NCI-H1436 (cell line): ENCODE results near the gene ARSB.
A peak's percentile ranks its signal among the peaks of the same experiment; 100 is the strongest.

Experiments
- DNase-seq: peaks from one replicate; lab custom pipeline; 2025; lab: John Stamatoyannopoulos, UW

The ARSB gene

GRCh38 chr5:78985116-78985724, at the start of gene ARSB:
Gene ARSB, minus strand, starts transcription at chr5:78985310. Its CDS starts 62 bp downstream, at chr5:78985248.
- DNase-seq = peak; percentile 56

GRCh38 chr5:79032782-79033181, 47.7 kb upstream of the ARSB start:
- no peak for DNase-seq

- DNase-seq = no peak
Measured at GRCh38 chr5:79032031-79032695, 47.1 kb upstream of the ARSB start.

- no peak for DNase-seq
Measured at GRCh38 chr5:79031485-79031867, 46.4 kb upstream of the ARSB start.

GRCh38 chr5:79030663-79031484, 45.8 kb upstream of the ARSB start:
- no peak for DNase-seq

- DNase-seq = peak; percentile 54
Measured at GRCh38 chr5:79025054-79025472, 40.0 kb upstream of the ARSB start.

GRCh38 chr5:79023947-79024346, 38.8 kb upstream of the ARSB start:
- no peak for DNase-seq

GRCh38 chr5:79023348-79023747, 38.2 kb upstream of the ARSB start:
- DNase-seq = no peak

GRCh38 chr5:79022771-79023170, 37.7 kb upstream of the ARSB start:
- DNase-seq = no peak

GRCh38 chr5:79021753-79022152, 36.6 kb upstream of the ARSB start:
- DNase-seq = no peak

GRCh38 chr5:79020861-79021561, 35.9 kb upstream of the ARSB start:
- DNase-seq = peak; percentile 5

GRCh38 chr5:79014631-79015030, 29.5 kb upstream of the ARSB start:
- DNase-seq = no peak

GRCh38 chr5:79011869-79012268, 26.8 kb upstream of the ARSB start:
- DNase-seq = no peak

- no peak for DNase-seq
Measured at GRCh38 chr5:79011219-79011836, 26.2 kb upstream of the ARSB start.

- DNase-seq = no peak
Measured at GRCh38 chr5:79008362-79008761, 23.3 kb upstream of the ARSB start.

- no peak for DNase-seq
Measured at GRCh38 chr5:79007872-79008271, 22.8 kb upstream of the ARSB start.

GRCh38 chr5:79005936-79006631, 21.0 kb upstream of the ARSB start:
- no peak for DNase-seq

GRCh38 chr5:79005151-79005550, 20.0 kb upstream of the ARSB start:
- no peak for DNase-seq

GRCh38 chr5:79002374-79002773, 17.3 kb upstream of the ARSB start:
- DNase-seq = no peak

GRCh38 chr5:79001471-79001870, 16.4 kb upstream of the ARSB start:
- no peak for DNase-seq

GRCh38 chr5:78997090-78997489, 12.0 kb upstream of the ARSB start:
- DNase-seq = no peak
